DMS153 (cell line): Measurements from ENCODE around the gene STAMBP.
"Not testable (repeated sequence)": the region's sequence is repeated elsewhere in the genome, so short reads cannot be mapped to it uniquely, and the experiment has no call there.

ENCODE experiments used
- DNase-seq: peaks from one replicate; lab custom pipeline; 2025; lab: John Stamatoyannopoulos, UW

Gene STAMBP

GRCh38 chr2:73887596-73888353 lies 59.0 kb downstream of the STAMBP start:
- DNase-seq: not testable (repeated sequence)

- no peak for DNase-seq
Measured at GRCh38 chr2:73888388-73888787, 59.6 kb downstream of the STAMBP start.

GRCh38 chr2:73889206-73889605 lies 60.4 kb downstream of the STAMBP start:
- DNase-seq: no peak

GRCh38 chr2:73890301-73891092 lies 61.7 kb downstream of the STAMBP start:
- DNase-seq: no peak

- no peak for DNase-seq
Measured at GRCh38 chr2:73891276-73891901, 62.6 kb downstream of the STAMBP start.

GRCh38 chr2:73892631-73893329 lies 64.0 kb downstream of the STAMBP start, which contains the start of gene ACTG2:
TSS of gene ACTG2 (plus strand) at chr2:73893008. CDS start at chr2:73901312, 8,304 bp downstream.
- DNase-seq: no peak

GRCh38 chr2:73893764-73894474 lies 65.2 kb downstream of the STAMBP start:
- DNase-seq: no peak

- DNase-seq: no peak
Measured at GRCh38 chr2:73894475-73894850, 65.7 kb downstream of the STAMBP start.

- DNase-seq: no peak
Measured at GRCh38 chr2:73894877-73895276, 66.1 kb downstream of the STAMBP start.

GRCh38 chr2:73895473-73895872 lies 66.7 kb downstream of the STAMBP start:
- no peak for DNase-seq

- DNase-seq: no peak
Measured at GRCh38 chr2:73896362-73897239, 67.8 kb downstream of the STAMBP start.

GRCh38 chr2:73897240-73897583 lies 68.5 kb downstream of the STAMBP start:
- no peak for DNase-seq

- DNase-seq: no peak
Measured at GRCh38 chr2:73897934-73898333, 69.2 kb downstream of the STAMBP start.

GRCh38 chr2:73899801-73900336 lies 71.1 kb downstream of the STAMBP start:
- DNase-seq: no peak

GRCh38 chr2:73901143-73901542 lies 72.4 kb downstream of the STAMBP start:
- DNase-seq: no peak

GRCh38 chr2:73902284-73902683 lies 73.5 kb downstream of the STAMBP start:
- no peak for DNase-seq

GRCh38 chr2:73903313-73903712 lies 74.6 kb downstream of the STAMBP start:
- no peak for DNase-seq

- not testable (repeated sequence) for DNase-seq
Measured at GRCh38 chr2:73903949-73904613, 75.3 kb downstream of the STAMBP start.

- DNase-seq: no peak
Measured at GRCh38 chr2:73904952-73905351, 76.2 kb downstream of the STAMBP start.
